Panc1 (cell line): Measurements from ENCODE around the gene HSPA4.

Experiments
- CTCF ChIP-seq: fragments of 450-650 bp; IDR thresholded peaks from 2 replicates; pipeline ENCODE4 v1.5.1; 2017; ENCODE audit warnings: mild to moderate bottlenecking
- SIN3A ChIP-seq: IDR thresholded peaks from 2 replicates; pipeline ENCODE4 v1.6.1; 2012; ENCODE audit warnings: low read depth, mild to moderate bottlenecking, low read length, moderate library complexity, borderline replicate concordance; ENCODE audit not compliant: insufficient read depth
- TCF7L2 ChIP-seq: IDR thresholded peaks from 2 replicates; pipeline ENCODE4 v1.6.1; 2011; ENCODE audit warnings: mild to moderate bottlenecking, low read depth, low read length, inconsistent platforms

- no peak for TF ChIP-seq SIN3A
- TF ChIP-seq CTCF: no peak
- TF ChIP-seq TCF7L2: no peak
Observed at GRCh38 chr5:133118741-133119140, 66.9 kb downstream of the HSPA4 start.
